GM19395 (cell line): ENCODE results near the gene INPP5A.
"Not testable (repeated sequence)": the region's sequence is repeated elsewhere in the genome, so short reads cannot be mapped to it uniquely, and the experiment has no call there.

Experiments used
- ATAC-seq: cut with Tn5 transposase; IDR thresholded peaks from one replicate; pipeline ENCODE4 v1.9.1; 2021; ENCODE audit warnings: mild to moderate bottlenecking, moderate library complexity; ENCODE audit not compliant: unreplicated experiment

The INPP5A gene

DNA sequence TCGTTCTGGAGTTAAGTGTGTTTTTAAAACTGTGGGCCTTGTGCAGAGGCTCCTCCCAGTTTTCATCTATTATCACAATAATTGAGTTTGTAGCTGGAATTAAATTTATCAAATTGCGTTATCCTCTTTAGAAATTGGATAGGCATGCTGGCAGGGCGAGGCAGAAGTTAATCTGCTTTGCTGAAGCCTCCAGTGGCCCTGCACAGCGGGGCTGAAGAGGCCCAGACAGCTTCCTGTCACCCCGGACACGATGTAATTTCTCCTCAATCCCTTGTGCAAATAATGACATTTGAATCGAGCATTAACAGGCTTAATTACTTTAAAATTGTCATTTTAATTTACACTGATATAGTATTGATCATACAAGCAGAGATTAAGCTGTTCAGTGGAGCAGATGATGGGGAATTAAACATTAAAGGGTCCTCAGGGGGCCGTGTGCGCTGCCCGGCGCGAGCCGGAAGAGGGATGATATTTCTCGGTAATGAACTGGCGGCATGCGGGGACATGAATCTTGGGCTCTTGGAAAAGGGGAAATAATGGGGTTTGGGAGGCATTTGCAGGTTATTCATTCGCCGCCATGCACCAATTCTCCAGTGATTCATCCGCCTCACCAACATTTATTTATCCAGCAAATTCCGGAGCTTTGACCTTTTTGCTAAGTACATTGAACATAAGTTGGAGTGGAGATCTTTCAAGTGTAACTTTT is 129.9 kb downstream of the INPP5A start:
- no peak for ATAC-seq

GRCh38 chr10:132668048-132668394 is 130.4 kb downstream of the INPP5A start:
- ATAC-seq: no peak

DNA sequence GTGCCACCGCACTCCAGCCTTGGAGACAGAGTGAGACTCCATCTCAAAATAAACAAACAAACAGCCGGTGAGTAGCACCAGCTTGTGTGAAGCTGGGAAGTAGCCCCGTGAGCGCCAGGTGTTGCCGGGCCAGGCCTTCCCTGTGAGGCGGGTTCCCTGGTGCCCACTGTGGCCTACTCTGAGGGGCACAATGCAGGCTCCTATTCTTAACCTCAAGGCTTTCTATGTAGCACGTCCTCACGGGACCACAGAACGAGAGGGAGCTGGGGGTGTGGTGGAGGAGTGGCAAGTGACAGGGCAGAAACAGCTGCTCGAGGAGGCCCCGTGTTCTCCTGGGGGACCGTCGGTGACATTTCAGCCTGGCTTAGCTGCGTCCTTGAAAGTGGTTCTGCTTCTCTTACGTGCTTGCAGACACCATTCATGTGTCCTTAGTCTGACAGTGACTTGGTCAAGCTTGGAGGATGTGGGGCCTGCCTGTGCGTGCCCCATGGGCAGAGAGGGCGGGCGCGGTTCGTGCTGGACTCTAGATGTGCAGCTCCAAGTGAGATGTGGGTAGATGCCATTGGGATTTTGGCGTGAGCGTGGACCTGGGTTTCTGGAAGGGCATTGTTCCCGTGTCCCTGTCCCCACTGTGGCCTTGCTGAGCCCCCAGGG is 131.7 kb downstream of the INPP5A start:
- ATAC-seq: no peak

GRCh38 chr10:132670546-132671227 is 133.1 kb downstream of the INPP5A start:
- ATAC-seq: no peak

DNA sequence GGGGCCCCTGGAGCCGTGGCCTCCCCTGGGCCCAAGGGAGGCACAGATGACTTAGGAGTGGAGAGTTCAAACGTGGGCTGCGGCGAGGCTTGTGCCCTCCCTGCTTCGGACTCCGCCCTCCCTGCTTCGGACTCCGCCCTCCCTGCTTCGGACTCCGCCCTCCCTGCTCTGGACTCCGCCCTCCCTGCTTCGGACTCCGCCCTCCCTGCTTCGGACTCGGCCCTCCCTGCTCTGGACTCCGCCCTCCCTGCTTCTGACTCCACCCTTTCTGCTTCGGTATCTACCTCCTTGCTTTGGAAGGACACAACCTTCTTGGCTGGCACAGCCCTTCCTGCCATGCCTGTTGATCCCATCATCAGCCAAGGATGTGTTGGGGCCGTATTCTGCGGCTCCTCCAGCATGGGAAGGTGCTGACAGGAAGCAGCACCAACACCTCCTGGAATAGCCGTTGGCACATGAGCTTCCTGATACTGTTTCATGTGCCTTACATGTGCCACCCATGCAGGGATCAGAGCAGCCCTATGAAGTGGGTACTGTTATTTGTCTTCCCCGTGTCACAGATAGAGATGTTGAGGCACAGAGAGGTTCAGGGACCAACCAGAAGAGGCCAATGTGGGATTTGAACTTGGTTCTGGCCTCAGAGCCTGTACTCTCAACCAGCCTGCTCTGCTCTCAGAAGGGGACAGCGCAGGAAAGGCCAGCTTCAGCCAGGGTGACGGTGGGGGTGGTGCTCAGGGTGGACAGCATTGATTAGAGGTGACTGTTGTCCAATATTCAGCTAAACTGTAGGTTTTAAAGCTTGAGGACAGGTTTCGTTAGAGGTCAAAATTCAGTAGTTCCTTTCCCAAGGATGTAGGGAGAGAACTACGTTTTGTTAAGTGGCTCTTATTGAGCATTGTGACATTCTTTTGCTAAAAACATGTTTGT is 133.9 kb downstream of the INPP5A start:
- no peak for ATAC-seq

DNA sequence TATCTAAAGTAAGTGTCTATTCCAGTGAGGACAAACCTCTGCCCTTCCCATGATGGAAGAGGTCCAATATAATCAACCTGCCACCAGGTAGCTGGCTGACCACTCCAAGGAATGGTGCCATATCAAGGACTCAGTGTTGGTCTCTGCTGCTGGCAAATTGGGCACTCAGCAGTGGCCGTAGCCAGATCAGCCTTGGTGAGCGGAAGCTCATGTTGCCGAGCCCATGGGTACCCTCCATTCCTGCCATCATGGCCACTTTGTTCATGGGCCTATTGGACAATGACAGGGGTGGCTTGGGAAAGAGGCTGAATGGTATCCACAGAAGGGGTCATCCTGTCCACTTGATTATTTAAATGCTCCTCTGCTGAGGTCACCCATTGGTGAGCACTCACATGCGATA is 136.2 kb downstream of the INPP5A start:
- ATAC-seq: not testable (repeated sequence)

DNA sequence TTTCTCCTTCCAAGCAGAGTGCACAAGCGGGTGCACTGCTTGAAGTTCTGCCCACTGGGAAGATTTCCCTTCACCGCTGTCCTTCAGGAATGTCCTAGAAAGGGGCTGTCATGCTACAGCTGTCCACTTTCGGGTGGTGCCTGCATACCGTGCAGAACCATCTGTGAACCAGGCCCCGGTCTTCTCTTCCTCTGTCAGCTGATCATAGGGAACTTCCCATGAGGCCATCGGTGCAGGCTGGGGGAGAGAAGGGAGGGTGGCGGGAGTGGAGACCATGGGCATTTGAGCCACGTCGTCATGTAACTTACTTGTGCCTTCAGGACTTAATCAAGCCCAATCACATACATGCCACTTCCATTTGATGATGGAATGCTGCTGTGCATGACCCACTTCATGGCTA is 136.7 kb downstream of the INPP5A start:
- ATAC-seq: no peak

GRCh38 chr10:132675031-132675740 is 137.6 kb downstream of the INPP5A start:
- ATAC-seq: no peak

GRCh38 chr10:132676193-132676891 is 138.8 kb downstream of the INPP5A start:
- ATAC-seq: no peak

DNA sequence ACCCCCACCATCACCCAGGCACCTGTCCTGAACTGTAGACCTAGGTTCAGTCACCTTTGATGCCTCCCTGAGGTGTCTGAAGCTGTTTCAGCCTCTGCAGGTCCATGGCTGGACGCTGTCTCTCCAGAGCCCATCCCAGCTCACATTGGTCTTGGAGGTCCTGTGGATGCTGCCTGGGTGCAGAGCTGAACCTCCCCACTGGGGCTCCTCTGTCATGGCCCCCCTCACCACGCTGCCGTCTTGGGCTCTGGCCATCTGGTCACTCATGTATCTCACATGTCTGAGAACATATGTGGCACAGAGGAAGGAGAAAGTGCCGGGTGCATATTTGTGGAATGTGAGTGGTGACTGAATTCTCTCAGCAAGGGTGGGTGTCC is 139.5 kb downstream of the INPP5A start:
- no peak for ATAC-seq

GRCh38 chr10:132677473-132678227 is 140.1 kb downstream of the INPP5A start:
- no peak for ATAC-seq

DNA sequence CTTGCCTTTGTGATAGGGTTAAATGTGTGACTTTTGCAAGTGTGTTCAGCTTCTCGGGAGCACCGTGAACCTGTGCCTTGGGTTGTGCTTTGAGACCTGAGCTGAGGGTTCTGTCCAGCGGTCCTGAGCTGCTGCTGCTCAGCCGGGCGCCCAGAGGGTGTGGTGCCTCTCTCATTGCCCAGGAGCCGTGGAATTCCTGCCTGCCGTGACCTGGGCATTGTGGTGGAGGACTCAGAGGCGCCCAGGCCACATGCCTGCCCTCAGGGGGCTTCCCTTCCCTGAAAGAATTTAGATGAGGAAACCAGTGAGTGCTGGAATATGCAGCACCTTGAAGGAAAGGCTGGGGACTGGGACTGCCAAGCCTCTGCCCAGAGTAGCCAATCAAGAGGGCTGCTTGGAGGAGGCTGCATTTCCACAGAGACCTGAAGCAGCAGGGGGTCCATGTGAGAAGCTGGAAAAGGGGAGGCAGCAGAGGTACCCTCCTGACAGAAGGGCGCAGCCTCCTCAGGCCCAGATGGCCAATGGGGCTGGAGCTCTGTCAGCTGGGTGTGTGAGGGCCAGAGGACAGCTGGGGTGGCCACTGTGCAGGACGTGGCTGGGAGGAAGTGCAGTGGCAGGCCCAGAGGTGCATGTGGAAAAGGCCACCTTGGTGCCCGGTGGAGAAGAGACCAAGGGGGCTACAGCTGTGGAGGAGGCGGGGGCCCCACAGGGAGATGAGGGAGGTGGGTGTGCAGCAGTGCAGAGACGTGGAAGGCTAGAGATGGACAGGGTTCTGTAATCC is 141.0 kb downstream of the INPP5A start:
- no peak for ATAC-seq

GRCh38 chr10:132679217-132679595 is 141.6 kb downstream of the INPP5A start:
- ATAC-seq: no peak

GRCh38 chr10:132679640-132680039 is 142.1 kb downstream of the INPP5A start:
- ATAC-seq: no peak

GRCh38 chr10:132680741-132681140 is 143.2 kb downstream of the INPP5A start:
- not testable (repeated sequence) for ATAC-seq

DNA sequence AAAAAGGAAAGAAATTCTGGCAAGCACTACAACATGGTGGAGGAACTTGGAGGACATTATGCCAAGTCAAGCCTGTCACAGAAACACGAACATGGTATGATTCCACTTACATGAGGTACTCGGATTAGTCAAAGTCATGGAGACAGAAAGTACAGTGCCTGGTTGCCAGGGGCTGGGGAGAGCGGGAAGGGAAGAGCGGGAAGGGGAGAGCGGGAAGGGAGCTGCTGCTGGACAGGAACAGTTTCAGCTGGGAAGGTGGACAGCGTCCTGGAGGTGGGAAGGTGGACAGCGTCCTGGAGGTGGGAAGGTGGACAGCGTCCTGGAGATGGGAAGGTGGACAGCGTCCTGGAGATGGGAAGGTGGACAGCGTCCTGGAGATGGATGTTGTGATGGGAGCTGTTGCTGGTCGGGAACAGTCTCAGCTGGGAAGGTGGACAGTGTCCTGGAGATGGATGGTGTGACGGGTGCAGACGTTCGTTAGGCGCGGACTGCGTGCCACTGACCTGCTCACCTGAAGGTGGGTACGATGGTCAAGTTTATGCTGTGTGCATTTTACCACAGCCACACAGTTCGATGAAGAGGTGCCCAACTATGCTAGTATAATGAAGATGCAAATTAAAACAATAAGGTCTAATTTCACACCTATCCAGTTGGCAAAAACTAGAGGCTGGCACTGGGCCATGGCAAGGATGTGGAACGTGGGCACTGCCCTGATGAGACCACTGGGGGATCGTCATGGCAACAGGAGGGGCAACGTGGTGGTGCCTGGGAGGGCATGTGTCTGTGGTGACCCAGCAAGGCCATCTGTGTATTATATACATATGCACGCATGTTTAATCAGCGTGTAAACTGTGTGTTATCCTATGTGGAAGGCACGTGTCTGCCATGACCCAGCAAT is 144.5 kb downstream of the INPP5A start:
- no peak for ATAC-seq

DNA sequence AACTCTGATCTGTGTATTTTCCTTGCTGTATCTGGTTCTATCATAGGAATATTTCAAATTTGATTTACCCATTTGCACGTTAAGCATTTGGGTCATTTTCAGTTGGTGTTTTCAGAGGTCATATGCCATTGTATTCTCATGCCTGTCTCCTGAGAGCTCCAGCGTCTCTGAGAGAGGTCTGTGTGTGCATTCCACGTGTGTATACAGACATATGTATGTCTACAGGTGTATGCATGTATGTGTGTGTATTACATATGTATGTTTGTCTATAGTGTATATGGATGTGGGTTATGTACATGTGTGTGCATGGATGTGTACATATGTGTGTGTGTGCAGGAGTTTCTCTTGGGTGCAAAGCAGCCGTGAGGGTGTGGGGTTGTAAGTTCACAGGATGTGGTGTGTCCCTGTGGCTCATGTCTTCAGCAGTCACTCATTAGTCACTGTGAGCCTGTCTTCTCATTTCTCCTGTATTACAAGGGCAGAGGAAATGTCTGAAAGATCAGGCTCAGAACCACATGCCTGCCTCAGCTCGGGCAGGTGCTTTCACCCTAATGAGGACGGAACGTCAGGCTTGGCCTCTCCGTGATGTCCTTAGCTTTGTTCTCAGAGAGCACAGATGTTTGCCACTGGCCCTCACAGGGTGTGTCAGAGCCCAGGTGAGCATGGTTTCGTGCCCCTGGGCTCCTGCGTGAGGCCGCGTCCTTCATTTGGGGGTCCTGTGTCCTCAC is 146.7 kb downstream of the INPP5A start:
- ATAC-seq: no peak
